ENCODE data around the gene LCNL1.

Gene LCNL1

GRCh38 chr9:136972335-136972734 is 10.5 kb upstream of the LCNL1 start:
- H2AFZ ChIP-seq (ENCODE audit: low read length): no peak overlapping the region
- H3F3A ChIP-seq (ENCODE audit: low read depth): no peaks in the 10 kb centered on the region
- no peaks in the 10 kb centered on the region for H4K20me1 ChIP-seq (ENCODE audit: insufficient read depth, low read length, poor library complexity, severe bottlenecking)
- H3K4me1 ChIP-seq (ENCODE audit: insufficient read depth, low read length, poor library complexity, severe bottlenecking): peaks cover 5% of the 10 kb centered on the region
- no peak overlapping the region for H3K9ac ChIP-seq (ENCODE audit: low read depth, low read length, poor library complexity, severe bottlenecking)
- H3K4me3 ChIP-seq (ENCODE audit: low read length, poor library complexity, severe bottlenecking): no peak overlapping the region
- no peaks in the 10 kb centered on the region for H3K79me2 ChIP-seq (ENCODE audit: insufficient read depth, low read length)
- no peaks in the 10 kb centered on the region for H3K9me2 ChIP-seq (replicated peaks; ENCODE audit: low read depth, low read length)
- no peaks in the 10 kb centered on the region for H3K36me3 ChIP-seq (ENCODE audit: insufficient read depth, low read length)
- TF ChIP-seq CTCF (conservative IDR thresholded peaks at IDR 0.05; ENCODE audit: low read length): no peak
- no peak for TF ChIP-seq EZH2phosphoT487 (IDR thresholded peaks at IDR 0.05; ENCODE audit: borderline replicate concordance)
- H3K4me2 ChIP-seq (ENCODE audit: low read depth, low read length, poor library complexity, severe bottlenecking): no peak overlapping the region
- H3K9me3 ChIP-seq (ENCODE audit: insufficient read depth, low read depth, low read length): no peaks in the 10 kb centered on the region
- no peaks in the 10 kb centered on the region for H3K27me3 ChIP-seq (ENCODE audit: insufficient read depth, low read length, poor library complexity, severe bottlenecking)

GRCh38 chr9:136972743-136973142 is 10.1 kb upstream of the LCNL1 start:
- Histone ChIP-seq H3K9me2 (replicated peaks; ENCODE audit: low read depth, low read length) (no peaks in the 10 kb centered on the region), H3K79me2 (ENCODE audit: insufficient read depth, low read length) (no peaks in the 10 kb centered on the region), H3K4me2 (ENCODE audit: low read depth, low read length, poor library complexity, severe bottlenecking) (no peak overlapping the region), H3K9ac (ENCODE audit: low read depth, low read length, poor library complexity, severe bottlenecking) (no peak overlapping the region), H3K36me3 (ENCODE audit: insufficient read depth, low read length) (no peaks in the 10 kb centered on the region), H3K27me3 (ENCODE audit: insufficient read depth, low read length, poor library complexity, severe bottlenecking) (no peaks in the 10 kb centered on the region), H2AFZ (ENCODE audit: low read length) (no peak overlapping the region), H4K20me1 (ENCODE audit: insufficient read depth, low read length, poor library complexity, severe bottlenecking) (no peaks in the 10 kb centered on the region), H3F3A (ENCODE audit: low read depth) (no peaks in the 10 kb centered on the region), H3K4me3 (ENCODE audit: low read length, poor library complexity, severe bottlenecking) (no peak overlapping the region), H3K9me3 (ENCODE audit: insufficient read depth, low read depth, low read length) (no peaks in the 10 kb centered on the region), H3K4me1 (ENCODE audit: insufficient read depth, low read length, poor library complexity, severe bottlenecking) (peaks cover 5% of the 10 kb centered on the region)
- TF ChIP-seq EZH2phosphoT487 (IDR thresholded peaks at IDR 0.05; ENCODE audit: borderline replicate concordance) (no peak), CTCF (conservative IDR thresholded peaks at IDR 0.05; ENCODE audit: low read length) (no peak)

- no peaks in the 10 kb centered on the region for H3K79me2 ChIP-seq (ENCODE audit: insufficient read depth, low read length)
- no peak overlapping the region for H2AFZ ChIP-seq (ENCODE audit: low read length)
- H3K9me3 ChIP-seq (ENCODE audit: insufficient read depth, low read depth, low read length): no peaks in the 10 kb centered on the region
- H3K36me3 ChIP-seq (ENCODE audit: insufficient read depth, low read length): no peaks in the 10 kb centered on the region
- TF ChIP-seq EZH2phosphoT487 (IDR thresholded peaks at IDR 0.05; ENCODE audit: borderline replicate concordance) (no peak), CTCF (conservative IDR thresholded peaks at IDR 0.05; ENCODE audit: low read length) (no peak)
- no peaks in the 10 kb centered on the region for H3K9me2 ChIP-seq (replicated peaks; ENCODE audit: low read depth, low read length)
- H3K4me3 ChIP-seq (ENCODE audit: low read length, poor library complexity, severe bottlenecking): no peak overlapping the region
- H3F3A ChIP-seq (ENCODE audit: low read depth): no peaks in the 10 kb centered on the region
- H3K4me1 ChIP-seq (ENCODE audit: insufficient read depth, low read length, poor library complexity, severe bottlenecking): peaks cover 5% of the 10 kb centered on the region
- H3K4me2 ChIP-seq (ENCODE audit: low read depth, low read length, poor library complexity, severe bottlenecking): no peak overlapping the region
- no peaks in the 10 kb centered on the region for H4K20me1 ChIP-seq (ENCODE audit: insufficient read depth, low read length, poor library complexity, severe bottlenecking)
- no peaks in the 10 kb centered on the region for H3K27me3 ChIP-seq (ENCODE audit: insufficient read depth, low read length, poor library complexity, severe bottlenecking)
- no peak overlapping the region for H3K9ac ChIP-seq (ENCODE audit: low read depth, low read length, poor library complexity, severe bottlenecking)
Observed at GRCh38 chr9:136973618-136974617, 8.9 kb upstream of the LCNL1 start.

Data from Loucy (cell line).